HG03280 (cell line): ENCODE results near the gene SPDYE6.
"Not testable (repeated sequence)": the region's sequence is repeated elsewhere in the genome, so short reads cannot be mapped to it uniquely, and the experiment has no call there.

Source experiments
- ATAC-seq: cut with Tn5 transposase; IDR thresholded peaks from one replicate; pipeline ENCODE4 v1.9.1; 2021; ENCODE audit warnings: mild to moderate bottlenecking, moderate library complexity; ENCODE audit not compliant: unreplicated experiment

SPDYE6 gene

GRCh38 chr7:102318482-102318971 is 37.7 kb downstream of the SPDYE6 start:
- ATAC-seq = no peak

GRCh38 chr7:102317231-102318059 is 38.8 kb downstream of the SPDYE6 start:
- ATAC-seq = no peak

- ATAC-seq = no peak
Observed at GRCh38 chr7:102313997-102314780, 42.1 kb downstream of the SPDYE6 start.

DNA sequence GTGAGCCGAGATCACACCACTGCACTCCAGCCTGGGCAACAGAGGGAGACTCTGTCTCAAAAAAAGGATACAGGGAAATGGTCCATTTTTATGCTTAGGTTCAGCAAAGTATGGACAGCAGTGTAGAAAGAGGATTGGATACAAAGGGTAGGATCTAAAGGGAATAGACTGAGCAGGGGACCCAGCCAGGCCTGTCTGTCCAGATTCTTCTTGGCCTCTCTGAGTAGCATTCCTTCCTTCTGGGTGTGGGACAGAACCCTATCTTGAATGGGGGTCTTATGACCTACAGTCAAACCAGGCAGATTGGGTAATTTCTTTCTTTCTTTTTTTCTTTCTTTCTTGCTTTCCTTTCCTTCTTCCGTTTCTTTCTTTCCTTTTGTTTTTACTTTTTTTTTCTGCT is 43.9 kb downstream of the SPDYE6 start:
- no peak for ATAC-seq

DNA sequence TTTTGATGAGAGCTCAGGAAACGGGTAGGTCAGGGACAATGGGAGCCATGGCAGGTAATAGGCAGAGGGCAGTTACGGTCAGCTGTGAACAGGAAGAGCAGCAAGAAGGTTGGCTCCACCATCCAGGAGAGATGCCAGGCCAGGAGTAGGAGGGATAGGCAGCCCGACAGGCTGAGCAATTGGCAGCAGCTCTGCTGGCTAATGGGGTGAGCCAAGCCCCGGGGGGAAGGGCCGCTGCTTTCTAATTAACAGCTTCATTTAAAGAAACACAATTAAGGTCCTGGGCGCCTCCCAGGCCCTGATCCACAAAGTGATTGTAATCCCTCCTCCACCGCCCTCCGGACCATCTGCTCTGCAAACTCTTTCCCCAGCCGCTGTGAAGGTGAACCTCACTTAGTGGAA is 45.8 kb downstream of the SPDYE6 start:
- no peak for ATAC-seq

GRCh38 chr7:102306916-102307677 is 49.1 kb downstream of the SPDYE6 start:
- peak; percentile 64 for ATAC-seq

DNA sequence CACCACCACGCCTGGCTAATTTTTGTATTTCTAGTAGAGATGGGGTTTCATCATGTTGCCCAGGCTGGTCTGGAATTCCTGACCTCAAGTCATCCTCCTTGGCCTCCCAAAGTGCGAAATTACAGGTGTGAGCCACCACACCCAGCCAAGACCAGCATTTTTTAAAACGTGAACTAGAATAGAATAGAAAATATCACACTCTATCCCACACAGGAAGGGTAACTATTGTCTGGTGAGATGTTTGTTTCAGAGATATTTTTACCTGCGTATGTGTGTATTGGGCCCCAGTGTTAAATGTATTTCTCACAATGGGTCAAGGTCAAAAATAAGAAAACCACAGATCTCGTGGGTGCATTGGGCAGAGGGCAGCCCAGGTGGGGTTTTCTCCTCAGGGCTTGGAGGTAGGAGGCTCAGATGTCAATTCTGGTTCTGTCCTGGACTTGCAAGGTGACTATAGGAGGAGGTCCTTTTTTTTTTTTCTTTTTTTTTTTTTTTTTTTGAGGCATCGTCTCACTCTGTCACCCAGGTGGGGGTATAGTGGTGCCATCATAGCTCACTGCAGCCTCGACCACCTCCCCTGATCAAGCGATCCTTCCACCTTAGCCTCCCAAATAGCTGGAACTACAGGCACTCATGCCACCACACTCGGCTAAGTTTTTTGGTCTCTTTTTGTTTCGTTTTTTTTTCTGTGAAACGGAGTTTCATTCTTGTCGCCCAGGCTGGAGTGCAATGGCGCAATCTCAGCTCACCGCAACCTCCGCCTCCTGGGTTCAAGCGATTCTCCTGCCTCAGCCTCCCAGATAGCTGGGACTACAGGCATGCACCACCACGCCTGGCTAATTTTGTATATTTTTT is 50.6 kb downstream of the SPDYE6 start:
- peak; percentile 48 for ATAC-seq

DNA sequence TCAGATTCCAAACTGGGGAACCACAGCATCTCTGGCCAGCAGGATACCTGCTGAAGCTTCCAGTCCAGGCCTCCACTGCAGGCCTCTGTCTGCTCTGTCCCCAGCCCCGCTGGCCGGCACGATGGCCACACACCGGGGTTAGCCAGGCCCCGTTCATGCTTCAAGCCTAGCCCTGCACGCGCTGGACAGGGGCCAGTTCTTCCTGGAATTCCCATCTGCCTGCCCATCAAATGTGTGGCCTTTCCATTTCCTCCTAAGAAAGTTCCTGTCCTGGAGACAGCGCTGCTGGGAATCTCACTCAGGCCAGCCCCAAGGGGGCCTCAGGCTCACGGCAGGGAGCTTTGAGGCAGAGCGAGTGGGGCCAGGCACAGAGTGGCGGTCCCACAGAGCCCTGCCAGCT is 51.6 kb downstream of the SPDYE6 start:
- ATAC-seq = no peak

GRCh38 chr7:102303669-102304422 is 52.4 kb downstream of the SPDYE6 start:
- no peak for ATAC-seq

DNA sequence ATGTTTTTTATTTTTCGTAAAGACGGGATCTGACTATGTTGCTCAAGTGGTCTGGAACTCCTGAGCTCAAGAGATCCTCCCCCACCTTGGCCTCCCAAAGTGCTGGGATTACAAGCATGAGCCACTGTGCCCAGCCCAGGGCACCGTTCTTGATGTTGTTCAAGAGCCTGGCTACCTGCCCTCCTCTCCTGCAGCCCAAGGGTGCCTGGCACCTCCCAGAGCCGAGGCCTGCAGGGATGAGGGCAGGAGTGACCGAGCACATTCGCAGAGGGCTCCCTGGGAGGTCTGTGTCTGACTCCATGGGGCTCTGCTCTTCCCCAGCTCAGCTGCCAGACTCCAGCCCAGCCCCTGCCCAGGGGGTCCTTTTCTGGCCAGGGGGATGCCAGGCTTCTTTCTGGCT is 54.2 kb downstream of the SPDYE6 start:
- ATAC-seq = no peak

GRCh38 chr7:102301367-102301766 is 54.9 kb downstream of the SPDYE6 start:
- ATAC-seq = not testable (repeated sequence)

GRCh38 chr7:102300643-102301221 is 55.5 kb downstream of the SPDYE6 start:
- ATAC-seq = no peak

DNA sequence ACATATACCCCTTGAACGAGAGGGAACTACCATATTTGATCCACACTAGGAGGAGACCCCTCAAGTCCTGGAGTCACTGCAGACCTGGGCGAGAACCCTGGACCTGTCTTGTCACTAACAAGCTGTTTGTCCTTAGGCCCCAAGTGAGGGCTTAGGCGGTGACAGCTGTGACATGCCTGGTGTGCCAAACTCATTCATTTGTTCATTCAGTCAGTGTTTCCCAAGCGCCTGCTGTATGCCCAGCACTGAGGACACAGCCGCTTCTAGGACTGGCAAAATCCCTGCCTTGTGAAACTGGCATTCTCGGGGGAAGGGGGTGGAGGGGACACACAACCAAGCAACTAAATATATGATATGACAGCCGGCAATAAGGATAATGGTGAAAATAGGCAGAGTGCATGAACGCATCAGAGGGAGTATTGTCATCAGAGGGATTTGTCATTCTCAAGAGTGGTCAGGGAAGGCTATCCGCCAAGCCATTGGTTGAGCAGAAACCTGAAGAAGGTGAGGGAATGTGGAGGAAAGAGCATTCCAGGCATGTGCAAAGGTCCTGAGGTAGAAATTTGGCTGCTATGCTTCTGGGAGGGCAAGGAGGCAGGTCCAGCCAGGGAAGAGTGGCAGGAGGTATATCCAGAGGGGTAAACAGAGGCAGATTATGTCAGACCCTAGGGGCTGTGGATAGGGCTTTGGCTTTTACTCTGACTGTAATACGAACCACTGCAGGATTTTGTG is 58.6 kb downstream of the SPDYE6 start:
- no peak for ATAC-seq

GRCh38 chr7:102296514-102296913 is 59.7 kb downstream of the SPDYE6 start:
- ATAC-seq = no peak

DNA sequence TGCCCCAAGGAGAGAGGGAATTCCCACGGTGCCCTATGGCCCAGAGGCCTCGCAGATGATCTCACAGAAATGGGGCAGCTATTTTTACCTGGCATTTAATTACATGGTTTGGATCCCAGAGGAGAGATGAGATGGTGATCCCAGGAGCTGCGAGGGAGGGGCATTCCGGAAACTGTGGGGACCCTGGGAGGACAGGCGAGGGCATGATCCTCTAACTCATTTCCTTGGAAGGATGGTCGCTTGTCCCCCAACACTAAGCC is 60.1 kb downstream of the SPDYE6 start:
- ATAC-seq = no peak
